Measurements from ENCODE around the gene ACTR10.

DNA sequence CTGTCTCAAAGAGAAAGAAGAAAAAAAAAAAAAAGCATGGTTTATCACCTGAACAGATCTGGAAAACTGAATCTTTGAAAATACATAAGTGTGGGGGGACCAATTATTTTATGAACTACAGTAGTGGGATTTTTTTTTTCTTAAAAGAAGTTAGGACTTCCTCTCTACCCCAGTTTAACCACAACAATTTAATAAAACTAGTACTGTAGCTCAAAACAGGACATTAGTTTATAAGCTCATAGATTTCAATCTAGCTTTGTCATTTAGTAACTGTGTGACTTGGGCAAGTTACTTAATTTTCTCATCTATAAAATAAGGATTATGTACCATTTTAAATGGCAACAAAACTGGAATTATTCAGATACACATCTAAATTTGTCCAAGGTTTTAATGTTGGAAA lies 74.9 kb downstream of the ACTR10 start:
- TF ChIP-seq CTCF (IDR thresholded peaks at IDR 0.05; ENCODE audit: low read depth, low read length) (no peak), MYC (IDR thresholded peaks at IDR 0.05; ENCODE audit: low read depth, low read length) (no peak), POLR2A (IDR thresholded peaks at IDR 0.05; ENCODE audit: extremely low read depth, insufficient read length) (no peak), MAX (IDR thresholded peaks at IDR 0.05; ENCODE audit: low read depth, low read length) (no peak)
